ENCODE results near the gene PRDX2. TPM values are rescaled to one million over a fixed set of nuclear protein-coding genes. Genes with fewer than 3 reads are reported as not detected.

PRDX2 gene
- total and polyA plus RNA-seq, 10 of the 15 experiments (the other 5 are each of a cell fraction or from before 2014, with no cell fraction given) = 93.0 to 812 (median 344) TPM

GRCh38 chr19:12843999-12844732, 42.6 kb upstream of the PRDX2 start:
- Histone ChIP-seq H3K9me3 (replicated peaks; ENCODE audit: control insufficient read depth, insufficient read depth, low read length) (no peaks in the 10 kb centered on the region; the same call in 2 of the 3 replicates), H2AFZ (ENCODE audit: control insufficient read depth, low read depth, low read length) (no peak overlapping the region), H3K27me3 (replicated peaks in 1 of 2; ENCODE audit: control insufficient read depth in 2 of 2, insufficient read depth in 2 of 2, low read length in 1 of 2) (peaks cover 0 to 7% of the 10 kb centered on the region in 2 experiments), H3K27ac (ENCODE audit: control insufficient read depth, insufficient read depth) (no peak overlapping the region), H3K9ac (ENCODE audit: control insufficient read depth, insufficient read depth, low read length) (no peak overlapping the region), H4K20me1 (ENCODE audit: control insufficient read depth, insufficient read depth) (no peaks in the 10 kb centered on the region), H3K4me3 (no peak overlapping the region), H3K79me2 (ENCODE audit: control insufficient read depth, insufficient read depth, low read length) (no peaks in the 10 kb centered on the region), H3K4me1 (ENCODE audit: control insufficient read depth, insufficient read depth, low read length) (peaks cover 3% of the 10 kb centered on the region), H3K36me3 (ENCODE audit: control insufficient read depth in 2 of 2, insufficient read depth in 2 of 2, low read length in 1 of 2) (no peaks in the 10 kb centered on the region), H3K4me2 (ENCODE audit: control insufficient read depth, insufficient read depth) (no peak overlapping the region)
- SMC1A ChIA-PET (ENCODE audit: uncharacterized antibody, unreplicated experiment) = no interaction called here
- intact Hi-C loops (cut with micrococcal nuclease; ENCODE audit: unreplicated experiment) (no loop called here), in situ Hi-C loops (cut with MboI) (no loop called here)
- TF ChIP-seq, protein P1, sequence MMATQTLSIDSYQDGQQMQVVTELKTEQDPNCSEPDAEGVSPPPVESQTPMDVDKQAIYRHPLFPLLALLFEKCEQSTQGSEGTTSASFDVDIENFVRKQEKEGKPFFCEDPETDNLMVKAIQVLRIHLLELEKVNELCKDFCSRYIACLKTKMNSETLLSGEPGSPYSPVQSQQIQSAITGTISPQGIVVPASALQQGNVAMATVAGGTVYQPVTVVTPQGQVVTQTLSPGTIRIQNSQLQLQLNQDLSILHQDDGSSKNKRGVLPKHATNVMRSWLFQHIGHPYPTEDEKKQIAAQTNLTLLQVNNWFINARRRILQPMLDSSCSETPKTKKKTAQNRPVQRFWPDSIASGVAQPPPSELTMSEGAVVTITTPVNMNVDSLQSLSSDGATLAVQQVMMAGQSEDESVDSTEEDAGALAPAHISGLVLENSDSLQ (IDR thresholded peaks at IDR 0.05) = no peak
- TF ChIP-seq NR2F1 (conservative IDR thresholded peaks at IDR 0.05) = no peak
- TF ChIP-seq KLF5 (IDR thresholded peaks at IDR 0.05; ENCODE audit: partially characterized antibody) = no peak
- no peak for TF ChIP-seq BCL11A (IDR thresholded peaks at IDR 0.05; ENCODE audit: low read depth, low read length)
- no peak for TF ChIP-seq ATF3 (IDR thresholded peaks at IDR 0.05; ENCODE audit: borderline replicate concordance, extremely low read depth, low read depth, low read length)
- no peak for TF ChIP-seq MTA2 (IDR thresholded peaks at IDR 0.05; ENCODE audit: low read depth)
- no peak for TF ChIP-seq MEF2A (IDR thresholded peaks at IDR 0.05; ENCODE audit: insufficient read depth, low read depth, low read length)
- TF ChIP-seq CHD4 (IDR thresholded peaks at IDR 0.05) = no peak
- no peak for TF ChIP-seq POLR2A (IDR thresholded peaks at IDR 0.05; ENCODE audit: low read depth, low read length)
- no peak for TF ChIP-seq ZNF207 (IDR thresholded peaks at IDR 0.05; ENCODE audit: borderline replicate concordance)
- TF ChIP-seq, protein P2, sequence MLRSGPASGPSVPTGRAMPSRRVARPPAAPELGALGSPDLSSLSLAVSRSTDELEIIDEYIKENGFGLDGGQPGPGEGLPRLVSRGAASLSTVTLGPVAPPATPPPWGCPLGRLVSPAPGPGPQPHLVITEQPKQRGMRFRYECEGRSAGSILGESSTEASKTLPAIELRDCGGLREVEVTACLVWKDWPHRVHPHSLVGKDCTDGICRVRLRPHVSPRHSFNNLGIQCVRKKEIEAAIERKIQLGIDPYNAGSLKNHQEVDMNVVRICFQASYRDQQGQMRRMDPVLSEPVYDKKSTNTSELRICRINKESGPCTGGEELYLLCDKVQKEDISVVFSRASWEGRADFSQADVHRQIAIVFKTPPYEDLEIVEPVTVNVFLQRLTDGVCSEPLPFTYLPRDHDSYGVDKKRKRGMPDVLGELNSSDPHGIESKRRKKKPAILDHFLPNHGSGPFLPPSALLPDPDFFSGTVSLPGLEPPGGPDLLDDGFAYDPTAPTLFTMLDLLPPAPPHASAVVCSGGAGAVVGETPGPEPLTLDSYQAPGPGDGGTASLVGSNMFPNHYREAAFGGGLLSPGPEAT (IDR thresholded peaks at IDR 0.05; ENCODE audit: low read depth) = no peak
- TF ChIP-seq RCOR1 (conservative IDR thresholded peaks at IDR 0.05; ENCODE audit: low read depth, low read length) = no peak
- TF ChIP-seq ATF7 (IDR thresholded peaks at IDR 0.05; ENCODE audit: low read depth) = no peak
- no peak for TF ChIP-seq USF2 (IDR thresholded peaks at IDR 0.05; ENCODE audit: borderline replicate concordance, low read depth, low read length)
- TF ChIP-seq ZNF687 (IDR thresholded peaks at IDR 0.05) = no peak
- no peak for TF ChIP-seq ZNF622 (IDR thresholded peaks at IDR 0.05)
- no peak for TF ChIP-seq IRF4 (IDR thresholded peaks at IDR 0.05; ENCODE audit: low read depth, low read length)
- CTCF ChIA-PET = interaction anchor here (1.1 to 10.1 kb wide), 2 partner anchors 83 to 121 kb away, joined by 3 to 235 read pairs; no protein-coding TSS in a partner anchor
- RAD21 ChIA-PET (ENCODE audit: unreplicated experiment) = no interaction called here
- 12% methylated on average over 3 of the region's 3 CpGs for WGBS (ENCODE audit: insufficient coverage, insufficient replicate concordance, low lambda C conversion rate, missing lambda C conversion rate)
- POLR2A ChIA-PET = interaction anchor here (0.6 kb wide), 1 partner anchor 128 kb away, joined by 5 read pairs; no protein-coding TSS in a partner anchor
- ATAC-seq (no peak), DNase-seq (ENCODE audit: low read depth, low spot score) (no peak), FAIRE-seq (no peak)
- BruUV-seq (replicated peaks) = no TSS peak

Measured in GM12878 (cell line).